Measurements from ENCODE around the gene ERI2. TPM values are rescaled to one million over a fixed set of nuclear protein-coding genes. Genes with fewer than 3 reads are reported as not detected.

Gene ERI2
- total RNA-seq, 2 experiments from 2014 or later = 18.4 to 19.6 TPM

GRCh38 chr16:20844054-20844453 is 37.8 kb upstream of the ERI2 start:
- Mint-ChIP-seq H3K36me3 (ENCODE audit: low read depth) (peaks cover 21% of the 10 kb centered on the region), H3K27ac (peak overlapping the region; percentile 30), H3K4me3 (no peak overlapping the region), H3K9me3 (no peaks in the 10 kb centered on the region), H3K27me3 (ENCODE audit: low read depth) (no peaks in the 10 kb centered on the region), H3K4me1 (ENCODE audit: low read depth) (peaks cover 21% of the 10 kb centered on the region)
- CTCF ChIA-PET = interaction anchor here (1.1 kb wide), 1 partner anchor 239 kb away, joined by 3 read pairs; no protein-coding TSS in a partner anchor
- no peak for DNase-seq
- intact Hi-C loops (cut with micrococcal nuclease) = loop anchor here (5.0 to 10.0 kb wide), 2 partner anchors 37 to 311 kb away; partner anchors contain the start of genes DNAH3, ERI2, LDAF1 and REXO5

DNA sequence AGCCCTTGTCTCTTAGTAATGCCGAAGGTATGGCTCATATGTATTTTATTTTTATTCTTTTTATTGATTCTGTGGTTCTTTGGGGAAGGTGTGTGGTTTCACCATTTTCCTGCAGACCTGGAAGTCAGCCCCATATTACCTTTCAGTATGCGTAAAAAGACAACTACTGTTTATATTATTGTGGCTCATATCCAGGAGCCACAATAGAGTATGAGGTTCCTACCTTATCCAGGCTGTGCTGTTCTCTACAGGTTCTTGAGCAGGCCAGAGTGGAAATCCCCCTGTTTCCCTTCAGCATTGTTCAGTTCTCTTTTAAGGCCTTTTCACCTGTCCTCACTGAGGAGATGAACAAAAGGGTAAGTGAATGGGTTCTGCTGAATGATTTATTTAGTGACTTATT is 33.2 kb upstream of the ERI2 start:
- Mint-ChIP-seq H3K36me3 (ENCODE audit: low read depth) (peaks cover 46% of the 10 kb centered on the region), H3K4me3 (no peak overlapping the region), H3K27me3 (ENCODE audit: low read depth) (no peaks in the 10 kb centered on the region), H3K9me3 (peaks cover 12% of the 10 kb centered on the region), H3K4me1 (ENCODE audit: low read depth) (peaks cover 10% of the 10 kb centered on the region), H3K27ac (no peak overlapping the region)
- no peak for DNase-seq
- CTCF ChIA-PET = no interaction called here
- intact Hi-C loops (cut with micrococcal nuclease) = no loop called here

GRCh38 chr16:20838240-20838639 is 32.0 kb upstream of the ERI2 start:
- H3K4me3 Mint-ChIP-seq = no peak overlapping the region
- no peaks in the 10 kb centered on the region for H3K4me1 Mint-ChIP-seq (ENCODE audit: low read depth)
- intact Hi-C loops (cut with micrococcal nuclease) = no loop called here
- DNase-seq = no peak
- H3K27me3 Mint-ChIP-seq (ENCODE audit: low read depth) = no peaks in the 10 kb centered on the region
- H3K27ac Mint-ChIP-seq = no peak overlapping the region
- CTCF ChIA-PET = no interaction called here
- peaks cover 51% of the 10 kb centered on the region for H3K36me3 Mint-ChIP-seq (ENCODE audit: low read depth)
- H3K9me3 Mint-ChIP-seq = peaks cover 13% of the 10 kb centered on the region

GRCh38 chr16:20833086-20833485 is 26.8 kb upstream of the ERI2 start:
- Mint-ChIP-seq H3K27ac (no peak overlapping the region), H3K9me3 (peaks cover 13% of the 10 kb centered on the region), H3K4me1 (ENCODE audit: low read depth) (no peaks in the 10 kb centered on the region), H3K36me3 (ENCODE audit: low read depth) (peaks cover 38% of the 10 kb centered on the region), H3K4me3 (no peak overlapping the region), H3K27me3 (ENCODE audit: low read depth) (no peaks in the 10 kb centered on the region)
- intact Hi-C loops (cut with micrococcal nuclease) = no loop called here
- no peak for DNase-seq
- CTCF ChIA-PET = interaction anchor here (0.7 kb wide), 1 partner anchor 1978 kb away, joined by 3 read pairs; no protein-coding TSS in a partner anchor

GRCh38 chr16:20830372-20830771 is 24.1 kb upstream of the ERI2 start:
- Mint-ChIP-seq H3K9me3 (peaks cover 6% of the 10 kb centered on the region), H3K27me3 (ENCODE audit: low read depth) (no peaks in the 10 kb centered on the region), H3K27ac (no peak overlapping the region), H3K4me1 (ENCODE audit: low read depth) (no peaks in the 10 kb centered on the region), H3K4me3 (no peak overlapping the region), H3K36me3 (ENCODE audit: low read depth) (peaks cover 24% of the 10 kb centered on the region)
- CTCF ChIA-PET = no interaction called here
- intact Hi-C loops (cut with micrococcal nuclease) = no loop called here
- DNase-seq = no peak

DNA sequence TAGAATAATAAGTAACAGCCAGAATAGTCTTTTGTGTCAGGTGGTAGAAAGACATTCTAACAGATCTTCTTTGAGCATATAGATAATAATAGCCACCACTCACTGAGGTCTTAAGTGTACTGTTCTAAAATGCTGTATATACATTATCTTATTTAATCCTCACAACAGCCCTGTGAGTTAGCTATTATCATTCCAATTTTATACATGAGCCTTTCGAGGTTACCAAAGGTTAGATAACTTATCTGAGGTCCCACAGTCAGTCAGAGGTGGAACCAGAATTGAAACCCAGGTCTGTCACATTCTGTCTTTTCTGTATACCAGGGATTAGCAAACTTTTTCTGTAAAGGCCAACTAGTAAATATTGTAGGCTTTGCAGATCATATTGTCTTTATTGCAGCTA is 23.3 kb upstream of the ERI2 start:
- H3K27me3 Mint-ChIP-seq (ENCODE audit: low read depth) = no peaks in the 10 kb centered on the region
- no peaks in the 10 kb centered on the region for H3K4me1 Mint-ChIP-seq (ENCODE audit: low read depth)
- H3K9me3 Mint-ChIP-seq = peaks cover 2% of the 10 kb centered on the region
- H3K4me3 Mint-ChIP-seq = no peak overlapping the region
- H3K27ac Mint-ChIP-seq = no peak overlapping the region
- DNase-seq = no peak
- CTCF ChIA-PET = interaction anchor here (0.6 kb wide), 1 partner anchor 16 kb away, joined by 3 read pairs; no protein-coding TSS in a partner anchor
- intact Hi-C loops (cut with micrococcal nuclease) = no loop called here
- H3K36me3 Mint-ChIP-seq (ENCODE audit: low read depth) = peaks cover 18% of the 10 kb centered on the region

- H3K27me3 Mint-ChIP-seq (ENCODE audit: low read depth) = no peaks in the 10 kb centered on the region
- H3K4me1 Mint-ChIP-seq (ENCODE audit: low read depth) = peaks cover 7% of the 10 kb centered on the region
- no peak overlapping the region for H3K4me3 Mint-ChIP-seq
- CTCF ChIA-PET = interaction anchor here (0.6 to 1.2 kb wide), 2 partner anchors 115 to 291 kb away, joined by 3 to 4 read pairs; no protein-coding TSS in a partner anchor
- DNase-seq = no peak
- no peak overlapping the region for H3K27ac Mint-ChIP-seq
- H3K9me3 Mint-ChIP-seq = no peaks in the 10 kb centered on the region
- peaks cover 34% of the 10 kb centered on the region for H3K36me3 Mint-ChIP-seq (ENCODE audit: low read depth)
- intact Hi-C loops (cut with micrococcal nuclease) = no loop called here
These were observed 19.8 kb upstream of the ERI2 start for GRCh38 chr16:20826039-20826566.

GRCh38 chr16:20822521-20823325 is 16.5 kb upstream of the ERI2 start:
- no peaks in the 10 kb centered on the region for H3K9me3 Mint-ChIP-seq
- peaks cover 7% of the 10 kb centered on the region for H3K4me1 Mint-ChIP-seq (ENCODE audit: low read depth)
- no peak overlapping the region for H3K4me3 Mint-ChIP-seq
- intact Hi-C loops (cut with micrococcal nuclease) = no loop called here
- H3K36me3 Mint-ChIP-seq (ENCODE audit: low read depth) = peaks cover 38% of the 10 kb centered on the region
- H3K27ac Mint-ChIP-seq = no peak overlapping the region
- CTCF ChIA-PET = no interaction called here
- no peaks in the 10 kb centered on the region for H3K27me3 Mint-ChIP-seq (ENCODE audit: low read depth)
- DNase-seq = no peak

- no peak for DNase-seq
- peaks cover 39% of the 10 kb centered on the region for H3K36me3 Mint-ChIP-seq (ENCODE audit: low read depth)
- H3K4me3 Mint-ChIP-seq = no peak overlapping the region
- no peaks in the 10 kb centered on the region for H3K27me3 Mint-ChIP-seq (ENCODE audit: low read depth)
- CTCF ChIA-PET = no interaction called here
- H3K9me3 Mint-ChIP-seq = no peaks in the 10 kb centered on the region
- H3K4me1 Mint-ChIP-seq (ENCODE audit: low read depth) = peaks cover 7% of the 10 kb centered on the region
- H3K27ac Mint-ChIP-seq = no peak overlapping the region
- intact Hi-C loops (cut with micrococcal nuclease) = no loop called here
These were observed 15.4 kb upstream of the ERI2 start for GRCh38 chr16:20821682-20822081.

GRCh38 chr16:20818929-20819585 is 12.8 kb upstream of the ERI2 start:
- H3K4me1 Mint-ChIP-seq (ENCODE audit: low read depth) = peaks cover 11% of the 10 kb centered on the region
- H3K27ac Mint-ChIP-seq = no peak overlapping the region
- no peaks in the 10 kb centered on the region for H3K9me3 Mint-ChIP-seq
- H3K36me3 Mint-ChIP-seq (ENCODE audit: low read depth) = peaks cover 43% of the 10 kb centered on the region
- no peaks in the 10 kb centered on the region for H3K27me3 Mint-ChIP-seq (ENCODE audit: low read depth)
- H3K4me3 Mint-ChIP-seq = no peak overlapping the region
- intact Hi-C loops (cut with micrococcal nuclease) = no loop called here
- no peak for DNase-seq
- CTCF ChIA-PET = no interaction called here

- peak; percentile 12 for DNase-seq
- Mint-ChIP-seq H3K9me3 (no peaks in the 10 kb centered on the region), H3K4me3 (no peak overlapping the region), H3K36me3 (ENCODE audit: low read depth) (peaks cover 22% of the 10 kb centered on the region), H3K4me1 (ENCODE audit: low read depth) (peaks cover 4% of the 10 kb centered on the region), H3K27me3 (ENCODE audit: low read depth) (no peaks in the 10 kb centered on the region), H3K27ac (no peak overlapping the region)
- CTCF ChIA-PET = no interaction called here
- intact Hi-C loops (cut with micrococcal nuclease) = no loop called here
These were observed 8.5 kb upstream of the ERI2 start for GRCh38 chr16:20814784-20815183.

DNA sequence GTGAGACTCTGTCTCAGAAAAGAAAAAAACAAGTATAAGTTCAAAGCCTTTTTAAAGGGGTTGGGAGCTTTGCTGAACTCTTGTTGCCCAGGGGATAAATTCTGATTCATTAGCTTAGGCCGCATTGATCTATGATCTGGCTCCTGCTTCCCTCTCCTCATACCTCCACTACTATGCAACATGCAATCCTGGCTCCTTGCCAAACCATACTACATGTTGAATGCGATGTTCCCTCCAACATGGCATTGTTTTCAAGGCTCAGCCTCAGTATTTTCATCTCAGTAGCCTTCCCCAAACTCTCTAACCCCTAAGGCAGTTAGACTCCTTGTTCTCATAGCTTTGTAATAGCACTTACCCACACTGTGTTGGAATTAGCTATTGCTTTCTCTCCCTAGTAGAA is 6.2 kb upstream of the ERI2 start:
- CTCF ChIA-PET = no interaction called here
- peaks cover 24% of the 10 kb centered on the region for H3K36me3 Mint-ChIP-seq (ENCODE audit: low read depth)
- H3K4me1 Mint-ChIP-seq (ENCODE audit: low read depth) = peaks cover 10% of the 10 kb centered on the region
- no peaks in the 10 kb centered on the region for H3K9me3 Mint-ChIP-seq
- intact Hi-C loops (cut with micrococcal nuclease) = no loop called here
- no peak overlapping the region for H3K27ac Mint-ChIP-seq
- DNase-seq = no peak
- H3K27me3 Mint-ChIP-seq (ENCODE audit: low read depth) = no peaks in the 10 kb centered on the region
- H3K4me3 Mint-ChIP-seq = no peak overlapping the region

All from activated naive CD4-positive, alpha-beta T cell treated with anti-CD3 and anti-CD28 coated beads for 36 hours (primary cell).